GM12872 (cell line): ENCODE results near the gene SHMT2.

Experiments
- CTCF ChIP-seq: IDR thresholded peaks from 3 replicates; pipeline ENCODE4 v1.5.1; 2011; ENCODE audit warnings: low read depth, mild to moderate bottlenecking, low read length, moderate library complexity; ENCODE audit not compliant: insufficient read depth

Gene SHMT2

GRCh38 chr12:57225680-57226210 is 3.8 kb upstream of the SHMT2 start:
- no peak for TF ChIP-seq CTCF

- no peak for TF ChIP-seq CTCF
Observed at GRCh38 chr12:57226588-57227314, 2.8 kb upstream of the SHMT2 start.

- no peak for TF ChIP-seq CTCF
Observed at GRCh38 chr12:57227315-57228115, 2.0 kb upstream of the SHMT2 start.

GRCh38 chr12:57229046-57229633 is 371 bp upstream of the SHMT2 start:
- no peak for TF ChIP-seq CTCF

- TF ChIP-seq CTCF: no peak
Observed at GRCh38 chr12:57230381-57231155, 1.1 kb downstream of the SHMT2 start.

- TF ChIP-seq CTCF: no peak
Observed at GRCh38 chr12:57231276-57232021, 1.9 kb downstream of the SHMT2 start.
